OCI-LY7 (cell line): ENCODE results near the gene PPA2.

Source experiments
- CTCF ChIP-seq: fragments of 200-600 bp; sonication (generic); conservative IDR thresholded peaks from 2 replicates; pipeline ENCODE4 v1.5.1; 2014; ENCODE audit warnings: mild to moderate bottlenecking, antibody characterized with exemption, low read length, moderate library complexity, mixed read lengths
- EZH2phosphoT487 ChIP-seq: fragments of 200-600 bp; sonication (generic); IDR thresholded peaks from 2 replicates; pipeline ENCODE4 v1.6.1; 2018; ENCODE audit warnings: low read depth, borderline replicate concordance, mild to moderate bottlenecking, mixed run types, antibody characterized with exemption, low read length, moderate library complexity, mixed read lengths

GRCh38 chr4:105509714-105510113 lies 35.9 kb upstream of the PPA2 start:
- TF ChIP-seq CTCF, result no peak
- no peak for TF ChIP-seq EZH2phosphoT487
